Right renal cortex interstitium (tissue), 3 donors: Measurements from ENCODE around the gene LARP4B. TPM values are rescaled to one million over a fixed set of nuclear protein-coding genes. Genes with fewer than 3 reads are reported as not detected.

Experiments used
- DNase-seq, 3 donors: peaks; one replicate each; pipeline ENCODE4 v3.0.0-alpha.2; 2013; ENCODE audit warnings: low read depth in 3 of 3, low spot score in 2 of 3
- polyA plus RNA-seq, 3 donors: library from polyadenylated mRNA; unstranded; fragments of 120-200 nt; gene quantifications; one replicate each; pipeline ENCODE4 v1.2.1, GENCODE V29; 2013; ENCODE audit not compliant: insufficient read length in 3 of 3

LARP4B gene
- polyA plus RNA-seq, 3 donors, result 36.5 to 39.6 (median 39.3) TPM

- DNase-seq, result no peak
These were observed 91.8 kb downstream of the LARP4B start for GRCh38 chr10:839550-840205.

GRCh38 chr10:836782-837181, 94.7 kb downstream of the LARP4B start:
- DNase-seq, result no peak

GRCh38 chr10:834493-834892, 97.0 kb downstream of the LARP4B start:
- DNase-seq, result no peak

GRCh38 chr10:829241-829640, 102.3 kb downstream of the LARP4B start:
- DNase-seq, result no peak

GRCh38 chr10:828191-828590, 103.3 kb downstream of the LARP4B start:
- DNase-seq, result no peak

GRCh38 chr10:824946-825345, 106.6 kb downstream of the LARP4B start:
- DNase-seq, result no peak

- DNase-seq, result no peak
These were observed 107.0 kb downstream of the LARP4B start for GRCh38 chr10:824497-824896.

GRCh38 chr10:822661-823367, 108.7 kb downstream of the LARP4B start:
- no peak for DNase-seq

- DNase-seq, result no peak
These were observed 109.3 kb downstream of the LARP4B start for GRCh38 chr10:822197-822596.

- DNase-seq, result no peak
These were observed 110.2 kb downstream of the LARP4B start for GRCh38 chr10:821322-821721.

GRCh38 chr10:819816-820215, 111.7 kb downstream of the LARP4B start:
- DNase-seq, result no peak

GRCh38 chr10:819326-819725, 112.2 kb downstream of the LARP4B start:
- DNase-seq, result no peak

GRCh38 chr10:818526-819220, 112.8 kb downstream of the LARP4B start:
- no peak for DNase-seq

GRCh38 chr10:818010-818409, 113.5 kb downstream of the LARP4B start:
- DNase-seq, result no peak

- no peak for DNase-seq
These were observed 114.1 kb downstream of the LARP4B start for GRCh38 chr10:817371-817770.

- DNase-seq, result no peak
These were observed 114.5 kb downstream of the LARP4B start for GRCh38 chr10:816958-817357.

GRCh38 chr10:816091-816477, 115.4 kb downstream of the LARP4B start:
- DNase-seq, result no peak

GRCh38 chr10:815338-816090, 116.0 kb downstream of the LARP4B start:
- no peak for DNase-seq

- DNase-seq, result no peak
These were observed 116.8 kb downstream of the LARP4B start for GRCh38 chr10:814536-815302.

- no peak for DNase-seq
These were observed 118.2 kb downstream of the LARP4B start for GRCh38 chr10:813286-813685.
